IPS-15b (cell line): ENCODE data around the gene TRIM65.
"Not testable (repeated sequence)": the region's sequence is repeated elsewhere in the genome, so short reads cannot be mapped to it uniquely, and the experiment has no call there.

Source experiments
- H3K27me3 ChIP-seq: one replicate; pipeline ENCODE4 v1.6.1; 2013; ENCODE audit warnings: low read length; ENCODE audit not compliant: control insufficient read depth, insufficient read depth
- H3K36me3 ChIP-seq: one replicate; pipeline ENCODE4 v1.6.1; 2013; ENCODE audit warnings: low read length; ENCODE audit not compliant: control insufficient read depth, insufficient read depth
- H3K4me1 ChIP-seq: one replicate; pipeline ENCODE4 v1.6.1; 2013; ENCODE audit warnings: mild to moderate bottlenecking, low read length; ENCODE audit not compliant: control insufficient read depth, insufficient read depth
- H3K4me3 ChIP-seq: one replicate; pipeline ENCODE4 v1.5.1; 2013; ENCODE audit warnings: low read depth, low read length
- H3K9ac ChIP-seq: one replicate; pipeline ENCODE4 v1.6.1; 2013; ENCODE audit warnings: low read depth, mild to moderate bottlenecking, low read length
- H3K9me3 ChIP-seq: one replicate; pipeline ENCODE4 v1.6.1; 2013; ENCODE audit warnings: mild to moderate bottlenecking, low read length; ENCODE audit not compliant: control insufficient read depth, insufficient read depth

The TRIM65 gene

GRCh38 chr17:75891605-75892555 is 4.9 kb downstream of the TRIM65 start:
- Histone ChIP-seq H3K9me3 (no peaks in the 10 kb centered on the region), H3K27me3 (no peaks in the 10 kb centered on the region), H3K9ac (no peak overlapping the region), H3K4me3 (no peak overlapping the region), H3K4me1 (peaks cover 9% of the 10 kb centered on the region), H3K36me3 (peaks cover 19% of the 10 kb centered on the region)

GRCh38 chr17:75891022-75891604 is 5.6 kb downstream of the TRIM65 start:
- Histone ChIP-seq H3K9me3 (no peaks in the 10 kb centered on the region), H3K27me3 (no peaks in the 10 kb centered on the region), H3K36me3 (peaks cover 19% of the 10 kb centered on the region), H3K4me3 (no peak overlapping the region), H3K4me1 (peaks cover 9% of the 10 kb centered on the region), H3K9ac (no peak overlapping the region)

GRCh38 chr17:75889454-75889853 is 7.3 kb downstream of the TRIM65 start:
- no peaks in the 10 kb centered on the region for H3K9me3 ChIP-seq
- H3K36me3 ChIP-seq, result peaks cover 19% of the 10 kb centered on the region
- peaks cover 2% of the 10 kb centered on the region for H3K4me1 ChIP-seq
- no peak overlapping the region for H3K4me3 ChIP-seq
- H3K27me3 ChIP-seq, result no peaks in the 10 kb centered on the region
- no peak overlapping the region for H3K9ac ChIP-seq

GRCh38 chr17:75888484-75888883 is 8.3 kb downstream of the TRIM65 start:
- H3K4me3 ChIP-seq, result no peak overlapping the region
- no peaks in the 10 kb centered on the region for H3K27me3 ChIP-seq
- no peaks in the 10 kb centered on the region for H3K4me1 ChIP-seq
- peaks cover 19% of the 10 kb centered on the region for H3K36me3 ChIP-seq
- no peak overlapping the region for H3K9ac ChIP-seq
- no peaks in the 10 kb centered on the region for H3K9me3 ChIP-seq

GRCh38 chr17:75885860-75886259 is 10.9 kb downstream of the TRIM65 start:
- not testable (repeated sequence) for H3K4me3 ChIP-seq, H3K9me3 ChIP-seq, H3K4me1 ChIP-seq, H3K9ac ChIP-seq, H3K36me3 ChIP-seq, H3K27me3 ChIP-seq

GRCh38 chr17:75885431-75885830 is 11.3 kb downstream of the TRIM65 start:
- H3K9me3 ChIP-seq, result no peaks in the 10 kb centered on the region
- no peak overlapping the region for H3K9ac ChIP-seq
- H3K4me3 ChIP-seq, result no peak overlapping the region
- no peaks in the 10 kb centered on the region for H3K27me3 ChIP-seq
- H3K4me1 ChIP-seq, result no peaks in the 10 kb centered on the region
- H3K36me3 ChIP-seq, result peaks cover 3% of the 10 kb centered on the region

- Histone ChIP-seq H3K4me3 (no peak overlapping the region), H3K9me3 (no peaks in the 10 kb centered on the region), H3K27me3 (peaks cover 12% of the 10 kb centered on the region), H3K36me3 (no peaks in the 10 kb centered on the region), H3K4me1 (no peaks in the 10 kb centered on the region), H3K9ac (no peak overlapping the region)
These were observed 14.9 kb downstream of the TRIM65 start for GRCh38 chr17:75881678-75882454.

- Histone ChIP-seq H3K9ac (no peak overlapping the region), H3K9me3 (no peaks in the 10 kb centered on the region), H3K36me3 (no peaks in the 10 kb centered on the region), H3K27me3 (peaks cover 15% of the 10 kb centered on the region), H3K4me1 (no peaks in the 10 kb centered on the region), H3K4me3 (no peak overlapping the region)
These were observed 16.5 kb downstream of the TRIM65 start for GRCh38 chr17:75880266-75880665.

GRCh38 chr17:75878174-75878998 is 18.4 kb downstream of the TRIM65 start, which contains the start of gene TRIM47:
TSS of gene TRIM47 (minus strand) at chr17:75878581. CDS start at chr17:75878548, 33 bp downstream.
- H3K9ac ChIP-seq, result peak within 1 kb of the TSS; percentile 8
- peak within 1 kb of the TSS; percentile 82 for H3K4me3 ChIP-seq
- H3K9me3 ChIP-seq, result no peaks in the 10 kb centered on the region
- H3K4me1 ChIP-seq, result no peaks in the 10 kb centered on the region
- H3K27me3 ChIP-seq, result peaks cover 15% of the 10 kb centered on the region
- no peaks in the 10 kb centered on the region for H3K36me3 ChIP-seq

- Histone ChIP-seq H3K36me3 (no peaks in the 10 kb centered on the region), H3K4me1 (no peaks in the 10 kb centered on the region), H3K9ac (peak overlapping the region; percentile 8), H3K9me3 (no peaks in the 10 kb centered on the region), H3K4me3 (peak overlapping the region; percentile 82), H3K27me3 (peaks cover 15% of the 10 kb centered on the region)
These were observed 19.0 kb downstream of the TRIM65 start for GRCh38 chr17:75877752-75878173.
